Prostate gland (tissue), 2 donors: ENCODE measurements around the gene ESR1. TPM values are rescaled to one million over a fixed set of nuclear protein-coding genes. Genes with fewer than 3 reads are reported as not detected.
"Not testable (repeated sequence)": the region's sequence is repeated elsewhere in the genome, so short reads cannot be mapped to it uniquely, and the experiment has no call there.

Source experiments
- DNase-seq: peaks from one replicate; pipeline ENCODE4 v3.0.0-alpha.2; 2019; ENCODE audit warnings: low spot score
- H3K27ac ChIP-seq, 2 donors: fragments of 200-600 bp; sonication (generic); 2 replicates each; pipeline ENCODE4 v1.5.1; 2017 to 2019
- H3K27me3 ChIP-seq: fragments of 200-600 bp; sonication (generic); replicated peaks from 2 replicates; pipeline ENCODE4 v1.5.1; 2019; ENCODE audit not compliant: insufficient read depth
- H3K36me3 ChIP-seq, 2 donors: fragments of 200-600 bp; sonication (generic); 1 replicate in 1 of 2; 2 replicates in 1 of 2; pipeline versions ENCODE4 v1.5.1 to v1.8.1; 2017 to 2019
- H3K4me1 ChIP-seq: fragments of 200-600 bp; sonication (generic); replicated peaks from 2 replicates; pipeline ENCODE4 v1.5.1; 2019
- H3K4me3 ChIP-seq, 2 donors: fragments of 200-600 bp; sonication (generic); 2 replicates each; pipeline ENCODE4 v1.5.1; 2017 to 2019
- H3K9me3 ChIP-seq: fragments of 200-600 bp; sonication (generic); 2 replicates; pipeline ENCODE4 v1.5.1; 2017
- CTCF ChIP-seq, 4 experiments: fragments of 200-600 bp in 2 of 4; fragments of 450-650 bp in 2 of 4; sonication (generic) in 2 of 4; IDR thresholded peaks; 1 replicate in 3 of 4; 2 replicates in 1 of 4; pipeline ENCODE4 v1.5.1; 2016 to 2019; ENCODE audit warnings: antibody characterized with exemption in 4 of 4, mild to moderate bottlenecking in 2 of 4, moderate library complexity in 2 of 4
- POLR2A ChIP-seq: fragments of 450-650 bp; IDR thresholded peaks from one replicate; pipeline ENCODE4 v1.6.1; 2016; ENCODE audit warnings: antibody characterized with exemption, mild to moderate bottlenecking
- POLR2AphosphoS5 ChIP-seq: sonication (generic); formaldehyde crosslinking; IDR thresholded peaks from one replicate; pipeline ENCODE4 v1.6.1; 2017; ENCODE audit warnings: antibody characterized with exemption
- WGBS: methylation state at CpG from one replicate; pipeline ENCODE4 v1.1.5; 2018; 5-methylcytosine and 5-hydroxymethylcytosine counted together
- intact Hi-C: fragments of 100-400 bp; cut with DNase I; formaldehyde crosslinking; loops from one replicate; pipeline ENCODE4 v1.14.2; 2022
- total RNA-seq, 2 donors: library from RNA; depleted of rRNA; stranded (reverse); fragments of >200 nt; gene quantifications; one replicate each; pipeline ENCODE4 v1.1.0, GENCODE V29; 2016

ESR1 gene
- total RNA-seq, 2 donors from 2014 or later: 2.3 to 5.6 TPM

GRCh38 chr6:152022303-152022702, 214.8 kb downstream of the ESR1 start:
- DNase-seq: no peak
- H3K9me3 ChIP-seq: no peaks in the 10 kb centered on the region

GRCh38 chr6:152023613-152024012, 216.1 kb downstream of the ESR1 start:
- no peak for TF ChIP-seq POLR2AphosphoS5
- TF ChIP-seq CTCF (IDR thresholded peaks at IDR 0.05): no peak
- TF ChIP-seq POLR2A: no peak
- 90% methylated on average over 2 of the region's 2 CpGs for WGBS

More at GRCh38 chr6:152022303-152022702, 214.8 kb downstream of the ESR1 start:
- H3K4me1 ChIP-seq: no peaks in the 10 kb centered on the region
- intact Hi-C loops: no loop called here
- no peak overlapping the region for H3K4me3 ChIP-seq
- 89% methylated on average over 4 of the region's 4 CpGs for WGBS
- no peak overlapping the region for H3K27ac ChIP-seq
- TF ChIP-seq CTCF (IDR thresholded peaks at IDR 0.05): no peak
- TF ChIP-seq POLR2A: no peak
- TF ChIP-seq POLR2AphosphoS5: no peak
- no peaks in the 10 kb centered on the region for H3K27me3 ChIP-seq
- H3K36me3 ChIP-seq: no peaks in the 10 kb centered on the region

GRCh38 chr6:152026291-152026690, 218.8 kb downstream of the ESR1 start:
- Histone ChIP-seq H3K4me1 (no peaks in the 10 kb centered on the region), H3K9me3 (no peaks in the 10 kb centered on the region), H3K27ac (no peak overlapping the region), H3K4me3 (no peak overlapping the region), H3K36me3 (no peaks in the 10 kb centered on the region), H3K27me3 (no peaks in the 10 kb centered on the region)
- DNase-seq: no peak
- WGBS: 53% methylated on average over 1 of the region's 1 CpG
- intact Hi-C loops: no loop called here
- TF ChIP-seq POLR2A (no peak), CTCF (IDR thresholded peaks at IDR 0.05) (no peak), POLR2AphosphoS5 (no peak)

More at GRCh38 chr6:152023613-152024012, 216.1 kb downstream of the ESR1 start:
- DNase-seq: no peak
- no peak overlapping the region for H3K27ac ChIP-seq
- H3K4me3 ChIP-seq: no peak overlapping the region
- no peaks in the 10 kb centered on the region for H3K27me3 ChIP-seq
- H3K4me1 ChIP-seq: no peaks in the 10 kb centered on the region
- no peaks in the 10 kb centered on the region for H3K36me3 ChIP-seq
- H3K9me3 ChIP-seq: no peaks in the 10 kb centered on the region
- intact Hi-C loops: no loop called here

- intact Hi-C loops, H3K9me3 ChIP-seq, DNase-seq, H3K4me3 ChIP-seq, H3K27me3 ChIP-seq, H3K27ac ChIP-seq, H3K36me3 ChIP-seq, H3K4me1 ChIP-seq: not testable (repeated sequence)
- WGBS: 94% methylated on average over 6 of the region's 6 CpGs
Measured at GRCh38 chr6:152026744-152027143, 219.3 kb downstream of the ESR1 start.

GRCh38 chr6:152033765-152034164, 226.3 kb downstream of the ESR1 start:
- H3K27ac ChIP-seq, H3K36me3 ChIP-seq, H3K27me3 ChIP-seq, H3K4me3 ChIP-seq, intact Hi-C loops, DNase-seq, H3K4me1 ChIP-seq, H3K9me3 ChIP-seq: not testable (repeated sequence)
- WGBS: 90% methylated on average over 4 of the region's 4 CpGs

GRCh38 chr6:152034631-152035030, 227.1 kb downstream of the ESR1 start:
- 71% methylated on average over 5 of the region's 5 CpGs for WGBS
- Histone ChIP-seq H3K36me3 (no peaks in the 10 kb centered on the region), H3K4me3 (no peak overlapping the region), H3K4me1 (no peaks in the 10 kb centered on the region), H3K27me3 (no peaks in the 10 kb centered on the region), H3K27ac (no peak overlapping the region), H3K9me3 (no peaks in the 10 kb centered on the region)
- no peak for DNase-seq
- TF ChIP-seq CTCF (IDR thresholded peaks at IDR 0.05) (no peak), POLR2A (no peak), POLR2AphosphoS5 (no peak)
- intact Hi-C loops: no loop called here
